ENCODE measurements around the gene ZNF511.

- TF ChIP-seq CTCF (IDR thresholded peaks at IDR 0.05) (no peak), POLR2A (IDR thresholded peaks at IDR 0.05) (no peak), POLR2AphosphoS5 (IDR thresholded peaks at IDR 0.05) (no peak)
Observed at GRCh38 chr10:133293810-133294119, 14.9 kb upstream of the ZNF511 start.

All from suprapubic skin (tissue), 4 donors.